Left ventricle myocardium inferior (tissue), 1 donor: ENCODE results near the gene SYNPO2. TPM values are rescaled to one million over a fixed set of nuclear protein-coding genes. Genes with fewer than 3 reads are reported as not detected.

Experiments used
- DNase-seq: peaks from one replicate; pipeline ENCODE4 v3.0.0-alpha.2; 2020
- H3K27ac ChIP-seq: fragments of 200-600 bp; replicated peaks from 2 replicates; pipeline ENCODE4 v1.8.0; 2021
- H3K27me3 ChIP-seq: fragments of 200-600 bp; 2 replicates; pipeline ENCODE4 v1.8.0; 2021; ENCODE audit warnings: low read depth
- H3K36me3 ChIP-seq: fragments of 200-600 bp; 2 replicates; pipeline ENCODE4 v1.8.0; 2021
- H3K4me1 ChIP-seq: fragments of 200-600 bp; 2 replicates; pipeline ENCODE4 v1.8.0; 2021
- H3K4me3 ChIP-seq: fragments of 200-600 bp; 2 replicates; pipeline ENCODE4 v1.8.0; 2021; ENCODE audit warnings: mild to moderate bottlenecking, moderate library complexity
- H3K9me3 ChIP-seq: fragments of 200-600 bp; replicated peaks from 2 replicates; pipeline ENCODE4 v1.8.0; 2021
- intact Hi-C: fragments of 100-400 bp; cut with micrococcal nuclease; formaldehyde crosslinking; loops from one replicate; pipeline ENCODE4 v1.11.0; 2022
- total RNA-seq: library from RNA; stranded (reverse); fragmentation: NEBNext Ultra II Directional; extraction: Animal tissue kit (Norgen Biotek cat#: 25700); gene quantifications from one replicate; pipeline ENCODE4 v1.2.1, GENCODE V29; 2021
- TF ChIP-seq, protein P1 (sequence below): fragments of 200-600 bp; IDR thresholded peaks from 2 replicates; pipeline ENCODE4 v1.8.0; 2021; ENCODE audit warnings: antibody characterized with exemption, mild to moderate bottlenecking, borderline replicate concordance
- donor health status: DM: no; HTN: yes; CAD: no; lungs with severe emphysema.

SYNPO2 gene
- total RNA-seq, 1 donor from 2014 or later = 239 TPM

DNA sequence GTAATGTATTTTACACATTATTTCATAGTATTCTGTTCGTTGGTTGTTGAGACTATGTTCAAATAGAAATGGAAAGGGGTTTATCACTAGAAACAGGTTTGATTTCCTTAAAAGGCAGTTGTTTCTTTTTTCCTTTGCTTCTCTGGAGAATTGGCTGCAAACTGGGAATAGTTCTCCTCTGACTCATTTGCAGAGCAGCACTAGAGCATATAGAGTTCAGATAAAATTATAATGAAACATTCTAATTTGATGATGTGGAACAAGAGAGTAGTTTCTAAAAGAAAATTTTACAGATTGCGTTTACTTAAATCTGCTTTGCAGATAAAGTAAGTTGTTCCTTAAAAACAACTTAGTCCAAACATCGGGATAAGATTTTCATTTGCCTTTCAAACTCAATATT, 29.7 kb downstream of the SYNPO2 start:
- Histone ChIP-seq H3K27me3 (no peaks in the 10 kb centered on the region), H3K9me3 (no peaks in the 10 kb centered on the region), H3K4me3 (no peak overlapping the region), H3K27ac (peak overlapping the region; percentile 88), H3K4me1 (peaks cover 70% of the 10 kb centered on the region), H3K36me3 (no peaks in the 10 kb centered on the region)
- intact Hi-C loops = no loop called here
- no peak for DNase-seq
- TF ChIP-seq, protein P1, sequence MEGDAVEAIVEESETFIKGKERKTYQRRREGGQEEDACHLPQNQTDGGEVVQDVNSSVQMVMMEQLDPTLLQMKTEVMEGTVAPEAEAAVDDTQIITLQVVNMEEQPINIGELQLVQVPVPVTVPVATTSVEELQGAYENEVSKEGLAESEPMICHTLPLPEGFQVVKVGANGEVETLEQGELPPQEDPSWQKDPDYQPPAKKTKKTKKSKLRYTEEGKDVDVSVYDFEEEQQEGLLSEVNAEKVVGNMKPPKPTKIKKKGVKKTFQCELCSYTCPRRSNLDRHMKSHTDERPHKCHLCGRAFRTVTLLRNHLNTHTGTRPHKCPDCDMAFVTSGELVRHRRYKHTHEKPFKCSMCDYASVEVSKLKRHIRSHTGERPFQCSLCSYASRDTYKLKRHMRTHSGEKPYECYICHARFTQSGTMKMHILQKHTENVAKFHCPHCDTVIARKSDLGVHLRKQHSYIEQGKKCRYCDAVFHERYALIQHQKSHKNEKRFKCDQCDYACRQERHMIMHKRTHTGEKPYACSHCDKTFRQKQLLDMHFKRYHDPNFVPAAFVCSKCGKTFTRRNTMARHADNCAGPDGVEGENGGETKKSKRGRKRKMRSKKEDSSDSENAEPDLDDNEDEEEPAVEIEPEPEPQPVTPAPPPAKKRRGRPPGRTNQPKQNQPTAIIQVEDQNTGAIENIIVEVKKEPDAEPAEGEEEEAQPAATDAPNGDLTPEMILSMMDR = no peak

DNA sequence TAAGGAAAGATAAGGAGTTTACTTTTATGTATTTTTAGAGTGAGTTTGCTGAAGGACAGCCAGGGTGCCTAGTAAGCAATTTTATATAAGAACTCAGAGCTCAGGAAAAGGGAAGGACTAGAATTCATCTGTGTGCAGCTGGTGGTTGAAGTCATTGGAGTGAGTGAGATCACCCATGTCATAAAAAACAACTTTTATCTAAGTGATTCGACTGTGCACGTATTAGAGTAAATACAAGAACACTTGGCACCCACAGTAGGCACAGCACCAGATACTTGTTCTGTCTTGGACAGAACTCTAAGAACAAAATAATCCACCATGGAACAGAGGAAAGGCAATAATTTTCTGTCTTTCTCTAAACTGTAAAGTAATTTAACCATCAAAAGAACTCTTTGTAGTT, 31.6 kb downstream of the SYNPO2 start:
- Histone ChIP-seq H3K9me3 (no peaks in the 10 kb centered on the region), H3K4me3 (peak overlapping the region; percentile 23), H3K27ac (peak overlapping the region; percentile 88), H3K27me3 (no peaks in the 10 kb centered on the region), H3K4me1 (peaks cover 89% of the 10 kb centered on the region), H3K36me3 (no peaks in the 10 kb centered on the region)
- peak; percentile 36 for DNase-seq
- TF ChIP-seq, protein P1 = no peak
- intact Hi-C loops = no loop called here

DNA sequence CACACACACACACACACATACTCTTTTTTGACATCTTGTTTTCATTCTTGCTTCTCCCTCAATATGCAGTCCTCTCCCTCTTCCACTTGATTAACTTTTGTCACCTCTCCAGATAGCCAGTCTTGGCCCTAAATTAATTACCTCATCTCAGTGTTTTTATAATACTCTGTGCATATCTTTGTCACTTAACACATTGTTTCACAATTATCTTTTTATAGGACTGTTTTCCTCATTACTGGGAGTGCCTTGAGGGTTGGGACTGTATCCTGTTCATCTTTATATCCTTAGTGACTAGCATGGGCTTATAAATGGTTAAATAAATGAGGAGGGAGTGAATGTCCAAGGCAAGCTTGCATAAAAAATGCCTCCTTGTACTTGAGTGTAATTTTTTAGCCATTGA, 33.1 kb downstream of the SYNPO2 start:
- H3K27ac ChIP-seq = peak overlapping the region; percentile 88
- H3K27me3 ChIP-seq = no peaks in the 10 kb centered on the region
- no peaks in the 10 kb centered on the region for H3K9me3 ChIP-seq
- no peaks in the 10 kb centered on the region for H3K36me3 ChIP-seq
- TF ChIP-seq, protein P1 = no peak
- H3K4me3 ChIP-seq = no peak overlapping the region
- DNase-seq = no peak
- intact Hi-C loops = no loop called here
- peaks cover 96% of the 10 kb centered on the region for H3K4me1 ChIP-seq

DNA sequence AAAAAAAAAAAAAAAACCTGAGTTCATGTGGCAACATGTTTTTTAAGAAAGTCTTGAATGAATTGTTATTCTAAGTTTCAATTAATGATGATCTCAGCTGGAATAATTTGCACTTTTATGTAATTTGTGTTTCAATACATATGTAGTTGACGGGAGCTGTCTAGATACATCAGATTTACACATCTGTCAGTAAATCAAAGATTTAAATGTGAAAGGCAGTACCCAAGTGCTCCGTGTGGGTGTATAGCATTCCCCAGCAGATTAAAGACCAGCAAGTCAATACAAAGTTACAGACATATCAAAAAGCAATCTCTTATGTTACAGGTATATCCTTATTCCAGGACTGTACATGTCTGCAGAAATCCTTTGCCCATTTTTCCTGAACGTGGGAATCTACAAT, 35.2 kb downstream of the SYNPO2 start:
- TF ChIP-seq, protein P1 = no peak
- Histone ChIP-seq H3K9me3 (no peaks in the 10 kb centered on the region), H3K36me3 (no peaks in the 10 kb centered on the region), H3K4me1 (peaks cover 96% of the 10 kb centered on the region), H3K27me3 (no peaks in the 10 kb centered on the region), H3K27ac (peak overlapping the region; percentile 54), H3K4me3 (no peak overlapping the region)
- DNase-seq = no peak
- intact Hi-C loops = no loop called here

DNA sequence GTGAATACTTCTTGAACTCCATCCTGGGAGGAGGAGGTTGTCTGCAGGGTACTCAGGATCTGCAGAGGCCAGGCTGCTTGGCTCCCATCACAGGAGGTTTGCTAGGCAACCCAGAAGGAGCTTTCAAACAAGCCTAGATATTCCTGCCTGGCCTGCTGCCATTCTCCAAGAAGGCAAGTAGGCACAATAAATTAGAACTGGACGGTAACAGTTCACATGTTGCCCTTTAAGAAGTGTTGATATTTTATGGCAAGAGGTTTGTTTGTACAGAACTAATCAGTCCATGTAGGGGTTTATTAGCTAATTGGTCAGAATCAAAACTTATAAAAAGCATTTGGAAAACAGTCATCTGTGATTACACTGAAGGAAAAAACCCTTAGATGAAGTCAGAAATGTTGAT, 39.3 kb downstream of the SYNPO2 start:
- H3K4me1 ChIP-seq = peaks cover 93% of the 10 kb centered on the region
- intact Hi-C loops = no loop called here
- DNase-seq = peak; percentile 40

More for the DNA sequence above, 39.3 kb downstream of the SYNPO2 start:
- H3K27me3 ChIP-seq = no peaks in the 10 kb centered on the region
- TF ChIP-seq, protein P1 = no peak
- no peaks in the 10 kb centered on the region for H3K9me3 ChIP-seq
- no peaks in the 10 kb centered on the region for H3K36me3 ChIP-seq
- H3K27ac ChIP-seq = peak overlapping the region; percentile 60
- no peak overlapping the region for H3K4me3 ChIP-seq
